ENCODE data around the gene PRDM16.

GRCh38 chr1:3034728-3035562 is 34.1 kb upstream of the PRDM16 start:
- TF ChIP-seq POLR2A (IDR thresholded peaks at IDR 0.05; ENCODE audit: low read length) (no peak), GATA1 (IDR thresholded peaks at IDR 0.05; ENCODE audit: low read depth, low read length) (no peak)

Data from erythroblast (primary cell).